Stimulated activated CD4-positive, alpha-beta T cell treated with anti-CD3 and anti-CD28 coated beads, Interleukin-4, amount 100 ng/mL, for 4 hours (primary cell): ENCODE data around the gene TAF1A.

ENCODE experiments used
- DNase-seq, 2 experiments: peaks; one replicate each; pipeline ENCODE4 v3.0.0-alpha.2; 2020

TAF1A gene

DNA sequence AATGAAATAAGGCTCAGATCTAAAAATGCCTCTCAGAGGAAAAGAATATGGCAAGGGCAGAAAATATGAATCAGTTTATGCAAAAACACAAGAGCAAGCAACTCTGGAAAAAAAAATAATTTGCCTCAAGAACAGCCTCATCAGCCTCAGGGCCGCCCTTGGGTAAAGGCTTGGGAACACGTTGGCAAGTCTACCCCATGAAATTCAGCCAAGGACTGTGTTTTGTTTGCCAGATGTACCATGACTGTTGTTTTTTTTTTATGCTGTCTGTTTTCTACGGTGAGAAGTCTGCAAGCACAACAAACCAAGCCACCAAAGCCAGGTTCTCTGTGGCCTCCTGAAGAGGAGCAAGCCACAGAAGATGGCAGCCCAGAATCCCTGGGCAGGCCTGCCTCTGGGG, 59.8 kb downstream of the TAF1A start:
- DNase-seq = no peak

DNA sequence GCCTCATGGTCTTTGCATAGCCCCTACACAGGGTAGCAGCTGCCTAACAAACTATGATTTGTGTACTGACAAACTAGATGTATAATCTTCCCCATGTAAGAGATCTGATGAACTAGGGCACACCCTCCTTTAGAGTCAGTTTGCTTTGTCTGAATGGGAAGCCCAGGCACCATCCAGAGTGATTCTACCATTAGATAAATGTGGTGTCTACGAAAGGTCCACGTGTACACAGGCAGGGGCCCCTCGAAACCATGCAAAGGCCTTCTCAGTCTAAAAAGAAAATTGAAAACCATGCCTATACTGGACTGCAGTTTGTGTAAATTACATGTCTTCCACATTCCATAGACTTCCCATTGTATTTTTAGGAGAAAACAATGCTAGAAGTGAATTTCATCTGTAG, 60.6 kb downstream of the TAF1A start:
- DNase-seq = no peak

DNA sequence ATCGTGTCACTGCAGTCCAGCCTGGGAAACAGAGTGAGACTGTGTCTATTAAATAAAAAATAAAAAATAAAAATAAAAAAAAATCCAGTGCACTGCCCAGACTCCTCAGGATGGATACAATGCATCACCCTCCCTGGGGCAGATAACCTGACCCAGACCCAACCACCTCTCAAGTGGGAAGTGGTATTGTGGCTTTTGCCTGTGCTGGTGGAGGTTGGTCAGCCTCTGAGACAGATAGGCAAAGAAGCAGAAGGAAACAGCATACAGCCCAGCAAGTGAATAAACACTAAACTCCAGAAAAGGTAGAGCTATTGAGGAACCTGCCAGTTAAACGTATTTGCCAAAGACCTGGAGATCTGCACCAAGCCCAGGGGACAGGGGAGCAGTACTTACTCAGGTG, 63.8 kb downstream of the TAF1A start:
- no peak for DNase-seq

DNA sequence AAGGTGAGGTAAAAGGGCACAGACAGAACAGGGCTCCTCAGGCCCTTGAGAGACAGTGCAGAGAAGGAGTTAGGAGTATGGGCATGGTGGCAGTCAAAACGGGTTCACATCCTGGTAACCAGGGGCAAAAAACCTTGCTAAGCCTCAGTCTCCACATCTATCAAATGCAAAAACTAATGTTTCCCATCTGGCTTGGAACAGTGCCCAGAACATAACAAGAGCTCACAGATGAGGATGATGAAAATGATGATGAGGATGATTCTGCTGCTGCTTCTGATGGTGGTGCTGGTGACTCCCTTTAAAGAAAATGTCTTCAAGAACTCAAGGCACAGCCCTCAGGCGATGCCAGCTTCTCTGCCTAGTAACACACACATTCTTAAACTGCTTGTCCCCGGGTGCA, 65.9 kb downstream of the TAF1A start:
- no peak for DNase-seq

DNA sequence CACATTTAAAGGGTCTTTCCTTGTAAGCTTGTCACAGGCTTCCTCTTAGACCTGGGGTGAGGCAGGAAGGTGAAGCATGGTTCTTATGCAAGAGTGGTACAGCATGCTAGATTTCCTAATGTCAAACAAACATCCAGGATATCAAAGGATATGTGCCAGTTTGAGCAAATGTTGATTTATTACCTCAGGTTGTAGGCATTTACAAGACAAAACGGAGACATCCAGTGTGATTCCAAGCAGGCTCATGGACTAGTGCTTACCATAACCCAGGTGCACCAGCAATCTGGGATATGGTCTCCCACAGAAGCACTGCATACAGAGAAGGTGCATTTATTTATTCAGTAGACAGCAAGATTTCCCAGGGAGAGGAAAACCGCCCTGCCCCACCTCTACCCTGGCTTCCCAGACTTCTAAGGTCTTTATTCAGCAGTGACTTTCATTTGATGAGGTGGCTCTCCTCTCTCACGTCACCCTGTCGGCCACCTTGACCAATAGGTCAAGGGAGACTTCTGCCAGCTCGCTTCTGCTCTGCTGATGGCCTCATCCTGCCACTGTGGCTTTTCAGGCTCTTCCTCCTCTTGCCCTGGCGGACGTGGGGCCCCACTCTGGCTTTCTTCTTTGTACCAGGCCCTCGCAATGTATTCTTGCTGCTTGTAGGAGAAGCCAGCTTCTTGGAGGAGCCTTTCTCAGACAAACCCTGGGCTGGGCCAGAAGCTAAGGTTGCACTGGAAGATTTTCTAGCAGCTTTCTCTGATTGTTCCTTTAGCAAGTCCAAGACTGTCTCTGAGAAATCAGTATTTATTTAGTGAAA, 67.4 kb downstream of the TAF1A start:
- DNase-seq = no peak

DNA sequence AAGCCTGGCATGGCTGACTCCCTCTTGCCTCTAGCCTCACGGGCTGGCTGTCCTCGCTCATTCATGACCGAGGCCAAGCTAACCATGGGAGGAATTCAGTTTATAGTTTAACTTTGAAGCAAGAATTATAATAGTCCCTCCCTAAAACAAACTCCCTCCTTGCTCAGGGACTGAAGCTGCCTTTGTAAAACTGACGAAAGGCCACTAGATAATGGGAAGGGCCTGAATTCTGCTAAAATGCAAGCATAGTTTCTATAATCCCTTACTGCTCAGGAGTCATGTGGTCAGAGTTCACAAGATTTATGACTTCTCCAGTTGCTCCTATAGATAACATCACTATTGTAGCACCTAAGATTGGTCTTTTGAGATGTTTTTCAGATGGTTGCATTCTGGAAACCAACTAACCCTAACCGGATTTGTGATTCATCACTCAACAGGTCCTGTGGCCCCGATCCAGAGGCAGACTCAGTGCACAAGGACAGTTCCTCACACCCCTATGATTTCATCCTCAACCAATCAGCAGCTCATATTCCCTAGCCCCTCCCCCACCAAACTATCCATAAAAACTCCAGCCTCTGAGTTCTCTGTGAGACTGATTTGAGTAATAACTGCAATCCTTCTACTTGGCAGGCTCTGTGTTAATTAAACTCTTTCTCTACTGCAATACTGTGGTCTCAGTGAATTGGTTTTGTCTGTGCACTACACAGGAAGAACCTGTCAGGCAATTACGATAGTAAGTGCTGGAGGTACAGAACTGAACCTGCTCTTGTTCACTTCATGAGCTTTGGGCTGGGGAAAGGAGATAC, 68.2 kb downstream of the TAF1A start:
- DNase-seq = no peak
